WTC11 (cell line): ENCODE data around the gene BMP6. TPM values are rescaled to one million over a fixed set of nuclear protein-coding genes. Genes with fewer than 3 reads are reported as not detected.

Experiments used
- ATAC-seq: fragments of 200-7000 bp; cut with Tn5 transposase; 2 replicates; pipeline ENCODE4 v1.10.0; 2021; ENCODE audit warnings: mild to moderate bottlenecking, moderate library complexity
- CTCF ChIA-PET: fragments of 300-600 bp; sonication (Branson Sonifier 250); formaldehyde crosslinking; loops from one replicate; lab custom pipeline; 2021; ENCODE audit warnings: antibody characterized with exemption; lab: Charles Lee
- POLR2A ChIA-PET: fragments of 350-600 bp; sonication (Branson Sonifier 250); formaldehyde crosslinking; loops from one replicate; lab custom pipeline; 2021; ENCODE audit warnings: antibody characterized with exemption; lab: Charles Lee
- DNase-seq: peaks from one replicate; pipeline ENCODE4 v3.0.0; 2021; ENCODE audit warnings: low spot score
- H3K27ac Mint-ChIP-seq: 2 replicates; pipeline ENCODE4 v1.8.0; 2021; ENCODE audit warnings: mixed read lengths
- H3K27me3 Mint-ChIP-seq: 2 replicates; pipeline ENCODE4 v1.8.0; 2021; ENCODE audit warnings: low read depth, mild to moderate bottlenecking, moderate library complexity, mixed read lengths
- H3K36me3 Mint-ChIP-seq: 2 replicates; pipeline ENCODE4 v1.8.0; 2021; ENCODE audit warnings: mixed read lengths
- H3K4me1 Mint-ChIP-seq: 2 replicates; pipeline ENCODE4 v1.8.0; 2022; ENCODE audit warnings: mixed read lengths
- H3K4me3 Mint-ChIP-seq: 2 replicates; pipeline ENCODE4 v1.8.0; 2021; ENCODE audit warnings: mild to moderate bottlenecking, moderate library complexity, mixed read lengths
- H3K9me3 Mint-ChIP-seq: 2 replicates; pipeline ENCODE4 v1.8.0; 2021; ENCODE audit warnings: mixed read lengths
- AFF4 ChIP-seq: sonication (generic); formaldehyde crosslinking; IDR thresholded peaks from 2 replicates; pipeline ENCODE4 v1.8.1; 2023; ENCODE audit warnings: mild to moderate bottlenecking, missing genetic modification reagents, borderline replicate concordance
- ATF2 ChIP-seq: sonication (generic); formaldehyde crosslinking; IDR thresholded peaks from 2 replicates; pipeline ENCODE4 v1.8.1; 2022; ENCODE audit warnings: low read depth, missing genetic modification reagents, borderline replicate concordance
- FOXP4 ChIP-seq: sonication (generic); formaldehyde crosslinking; IDR thresholded peaks from 2 replicates; pipeline ENCODE4 v1.8.0; 2022; ENCODE audit warnings: mild to moderate bottlenecking, missing genetic modification reagents
- NR2C2 ChIP-seq: sonication (generic); formaldehyde crosslinking; IDR thresholded peaks from 2 replicates; pipeline ENCODE4 v1.8.0; 2022; ENCODE audit warnings: mild to moderate bottlenecking, missing genetic modification reagents
- PREB ChIP-seq: sonication (generic); formaldehyde crosslinking; IDR thresholded peaks from 2 replicates; pipeline ENCODE4 v1.8.1; 2022; ENCODE audit warnings: mild to moderate bottlenecking, missing genetic modification reagents, moderate library complexity, borderline replicate concordance
- SOX15 ChIP-seq: fragments of 250-450 bp; sonication (Bioruptor Pico); IDR thresholded peaks from 2 replicates; pipeline ENCODE4 v1.9.0; 2021; ENCODE audit warnings: mild to moderate bottlenecking
- SP1 ChIP-seq: sonication (generic); formaldehyde crosslinking; conservative IDR thresholded peaks from 2 replicates; pipeline ENCODE4 v1.8.1; 2022; ENCODE audit warnings: missing genetic modification reagents
- ZBTB43 ChIP-seq: sonication (generic); formaldehyde crosslinking; IDR thresholded peaks from 2 replicates; pipeline ENCODE4 v1.8.1; 2023; ENCODE audit warnings: mild to moderate bottlenecking, missing genetic modification reagents
- ZNF396 ChIP-seq: fragments of 250-450 bp; sonication (Bioruptor Pico); IDR thresholded peaks from 2 replicates; pipeline ENCODE4 v1.8.0; 2021; ENCODE audit warnings: mild to moderate bottlenecking, moderate library complexity, borderline replicate concordance
- ZNF416 ChIP-seq: fragments of 250-450 bp; sonication (Bioruptor Pico); IDR thresholded peaks from 2 replicates; pipeline ENCODE4 v1.9.0; 2021; ENCODE audit warnings: mild to moderate bottlenecking, inconsistent platforms
- ZNF425 ChIP-seq: fragments of 250-450 bp; sonication (Bioruptor Pico); conservative IDR thresholded peaks from 2 replicates; pipeline ENCODE4 v1.9.0; 2021; ENCODE audit warnings: mild to moderate bottlenecking
- ZSCAN18 ChIP-seq: fragments of 250-450 bp; sonication (Bioruptor Pico); IDR thresholded peaks from 2 replicates; pipeline ENCODE4 v2.1.2; 2022; ENCODE audit warnings: mild to moderate bottlenecking, moderate library complexity
- total RNA-seq: library from RNA; stranded (reverse); gene quantifications from 3 replicates; pipeline ENCODE4 v1.2.3, GENCODE V29; 2021

The BMP6 gene
- total RNA-seq, 1 experiment from 2014 or later: 1.0 TPM

GRCh38 chr6:7820288-7820835, 94.5 kb downstream of the BMP6 start:
- ChIA-PET CTCF (no interaction called here), POLR2A (no interaction called here)
- Mint-ChIP-seq H3K4me1 (no peaks in the 10 kb centered on the region), H3K4me3 (no peak overlapping the region), H3K9me3 (peaks cover 10% of the 10 kb centered on the region), H3K36me3 (no peaks in the 10 kb centered on the region), H3K27me3 (no peaks in the 10 kb centered on the region), H3K27ac (no peak overlapping the region)
- no peak for ATAC-seq
- no peak for DNase-seq
- no peak for TF ChIP-seq ATF2
- TF ChIP-seq ZNF425 (CRISPR knock-in tag): no peak
- TF ChIP-seq NR2C2 (CRISPR knock-in tag): no peak
- no peak for TF ChIP-seq FOXP4 (CRISPR knock-in tag)
- TF ChIP-seq AFF4 (CRISPR knock-in tag): no peak
- TF ChIP-seq ZNF396 (CRISPR knock-in tag): no peak
- no peak for TF ChIP-seq ZNF416 (CRISPR knock-in tag)
- TF ChIP-seq SP1 (CRISPR knock-in tag): no peak
- TF ChIP-seq SOX15: no peak
- TF ChIP-seq ZSCAN18: no peak
- TF ChIP-seq ZBTB43 (CRISPR knock-in tag): no peak
- TF ChIP-seq PREB (CRISPR knock-in tag): no peak
